PC-3 (cell line): ENCODE measurements around the gene PANK4.

ENCODE experiments used
- EZH2 ChIP-seq: fragments of 300-600 bp; sonication (generic); IDR thresholded peaks from one replicate; pipeline ENCODE4 v1.6.1; 2017; ENCODE audit warnings: antibody characterized with exemption, mild to moderate bottlenecking, low read length; ENCODE audit not compliant: unreplicated experiment
- EZH2phosphoT487 ChIP-seq: fragments of 300-600 bp; sonication (generic); IDR thresholded peaks from 2 replicates; pipeline ENCODE4 v1.6.1; 2018; ENCODE audit warnings: mild to moderate bottlenecking, antibody characterized with exemption, low read length, borderline replicate concordance
- TF ChIP-seq, protein P1 (sequence below): fragments of 300-600 bp; sonication (generic); conservative IDR thresholded peaks from 2 replicates; pipeline ENCODE4 v1.5.1; 2017; ENCODE audit warnings: antibody characterized with exemption, low read depth, mild to moderate bottlenecking, low read length

DNA sequence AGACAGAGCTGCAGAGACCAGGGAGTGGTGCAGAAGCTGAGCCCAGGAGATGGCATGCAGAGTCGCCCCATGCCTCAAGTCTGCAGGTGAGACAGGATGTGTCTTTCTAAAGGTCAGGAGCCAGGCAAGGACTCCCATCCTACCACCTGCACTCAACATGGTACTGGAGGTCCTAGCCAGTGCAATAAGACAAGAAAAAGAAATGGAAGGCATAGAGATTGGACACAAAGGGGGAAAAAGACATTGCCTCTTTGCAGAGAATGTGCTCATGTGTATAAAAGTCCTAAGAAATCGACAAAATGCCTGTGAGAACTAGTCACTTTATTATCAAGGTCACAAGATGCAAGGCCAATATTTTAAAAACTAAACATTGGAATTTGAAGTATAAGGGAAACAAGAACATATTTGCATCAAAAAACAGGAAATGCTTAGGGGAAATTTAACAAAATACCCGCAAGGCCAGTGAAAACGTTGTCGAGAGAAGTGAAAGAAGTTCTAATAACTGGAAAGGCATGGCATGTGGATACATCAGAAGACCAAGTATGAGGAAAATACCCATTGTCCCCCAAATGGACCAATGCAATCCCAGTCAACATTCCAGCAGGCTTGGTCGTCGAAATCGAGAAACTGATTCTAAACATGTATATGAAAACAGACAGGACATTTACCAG lies 47.0 kb upstream of the PANK4 start:
- TF ChIP-seq, protein P1, sequence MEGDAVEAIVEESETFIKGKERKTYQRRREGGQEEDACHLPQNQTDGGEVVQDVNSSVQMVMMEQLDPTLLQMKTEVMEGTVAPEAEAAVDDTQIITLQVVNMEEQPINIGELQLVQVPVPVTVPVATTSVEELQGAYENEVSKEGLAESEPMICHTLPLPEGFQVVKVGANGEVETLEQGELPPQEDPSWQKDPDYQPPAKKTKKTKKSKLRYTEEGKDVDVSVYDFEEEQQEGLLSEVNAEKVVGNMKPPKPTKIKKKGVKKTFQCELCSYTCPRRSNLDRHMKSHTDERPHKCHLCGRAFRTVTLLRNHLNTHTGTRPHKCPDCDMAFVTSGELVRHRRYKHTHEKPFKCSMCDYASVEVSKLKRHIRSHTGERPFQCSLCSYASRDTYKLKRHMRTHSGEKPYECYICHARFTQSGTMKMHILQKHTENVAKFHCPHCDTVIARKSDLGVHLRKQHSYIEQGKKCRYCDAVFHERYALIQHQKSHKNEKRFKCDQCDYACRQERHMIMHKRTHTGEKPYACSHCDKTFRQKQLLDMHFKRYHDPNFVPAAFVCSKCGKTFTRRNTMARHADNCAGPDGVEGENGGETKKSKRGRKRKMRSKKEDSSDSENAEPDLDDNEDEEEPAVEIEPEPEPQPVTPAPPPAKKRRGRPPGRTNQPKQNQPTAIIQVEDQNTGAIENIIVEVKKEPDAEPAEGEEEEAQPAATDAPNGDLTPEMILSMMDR: no peak
- TF ChIP-seq EZH2phosphoT487 (no peak), EZH2 (no peak)
